Gastrocnemius medialis (tissue), 4 donors: Measurements from ENCODE around the gene HP. TPM values are rescaled to one million over a fixed set of nuclear protein-coding genes. Genes with fewer than 3 reads are reported as not detected.
"Not testable (repeated sequence)": the region's sequence is repeated elsewhere in the genome, so short reads cannot be mapped to it uniquely, and the experiment has no call there.

Source experiments
- ATAC-seq, 2 donors: fragments of 150-250 bp; one replicate each; pipeline ENCODE4 v1.9.1; 2016
- DNase-seq, 2 donors: peaks; one replicate each; pipeline ENCODE4 v3.0.0-alpha.2; 2019
- H3K27ac ChIP-seq, 4 donors: fragments of 200-600 bp; sonication (generic); 1 replicate in 1 of 4; 2 replicates in 3 of 4; pipeline ENCODE4 v1.5.1; 2016 to 2018; ENCODE audit warnings: mild to moderate bottlenecking in 2 of 4, moderate library complexity in 1 of 4
- H3K27me3 ChIP-seq, 3 donors: fragments of 200-600 bp; sonication (generic) in 2 of 3; 1 replicate in 1 of 3; 2 replicates in 2 of 3; pipeline versions ENCODE4 v1.5.1 to v1.6.0; 2016 to 2019; ENCODE audit warnings: mild to moderate bottlenecking in 1 of 3, moderate library complexity in 1 of 3
- H3K36me3 ChIP-seq, 2 donors: fragments of 200-600 bp; sonication (generic) in 1 of 2; one replicate each; pipeline ENCODE4 v1.5.1; 2017 to 2018
- H3K4me1 ChIP-seq, 2 donors: fragments of 200-600 bp; sonication (generic) in 1 of 2; one replicate each; pipeline ENCODE4 v1.5.1; 2016 to 2017; ENCODE audit warnings: mild to moderate bottlenecking in 2 of 2
- H3K4me3 ChIP-seq, 4 donors: fragments of 200-600 bp; sonication (generic) in 3 of 4; 1 replicate in 1 of 4; 2 replicates in 3 of 4; pipeline ENCODE4 v1.5.1; 2016 to 2019; ENCODE audit warnings: mild to moderate bottlenecking in 2 of 4
- H3K9me3 ChIP-seq, 3 donors: fragments of 200-600 bp; sonication (generic) in 2 of 3; 1 replicate in 1 of 3; 2 replicates in 2 of 3; pipeline ENCODE4 v1.5.1; 2016 to 2019
- POLR2A ChIP-seq, 2 donors: fragments of 450-650 bp; IDR thresholded peaks; one replicate each; pipeline ENCODE4 v1.6.1; 2017; ENCODE audit warnings: antibody characterized with exemption in 2 of 2, mild to moderate bottlenecking in 2 of 2, moderate library complexity in 2 of 2
- in situ Hi-C, 4 donors: fragments of 200-750 bp; cut with MboI; loops; one replicate each; pipeline versions ENCODE4 v1.15.0 to v1.8.0; 2017; ENCODE audit warnings: low sequenced_read_pairs in 4 of 4
- intact Hi-C: fragments of 100-400 bp; cut with DNase I; formaldehyde crosslinking; loops from one replicate; pipeline ENCODE4 v1.15.1; 2023; ENCODE audit warnings: low total_unique reads
- total RNA-seq, 4 donors: library from RNA; depleted of rRNA; stranded (reverse); fragments of >200 nt; gene quantifications; one replicate each; pipeline versions ENCODE4 v1.1.0 to v1.2.3, GENCODE V29; 2016
- TF ChIP-seq, protein P1 (sequence below), 5 experiments: fragments of 450-650 bp in 3 of 5; fragments of 200-600 bp in 2 of 5; sonication (generic) in 2 of 5; IDR thresholded peaks in 4 of 5; conservative IDR thresholded peaks in 1 of 5; 1 replicate in 4 of 5; 2 replicates in 1 of 5; pipeline ENCODE4 v1.5.1; 2016 to 2019; ENCODE audit warnings: antibody characterized with exemption in 5 of 5, mild to moderate bottlenecking in 3 of 5, moderate library complexity in 3 of 5

The HP gene
- total RNA-seq, 4 donors from 2014 or later, result 1.5 to 206 (median 63.7) TPM; not detected in 1

DNA sequence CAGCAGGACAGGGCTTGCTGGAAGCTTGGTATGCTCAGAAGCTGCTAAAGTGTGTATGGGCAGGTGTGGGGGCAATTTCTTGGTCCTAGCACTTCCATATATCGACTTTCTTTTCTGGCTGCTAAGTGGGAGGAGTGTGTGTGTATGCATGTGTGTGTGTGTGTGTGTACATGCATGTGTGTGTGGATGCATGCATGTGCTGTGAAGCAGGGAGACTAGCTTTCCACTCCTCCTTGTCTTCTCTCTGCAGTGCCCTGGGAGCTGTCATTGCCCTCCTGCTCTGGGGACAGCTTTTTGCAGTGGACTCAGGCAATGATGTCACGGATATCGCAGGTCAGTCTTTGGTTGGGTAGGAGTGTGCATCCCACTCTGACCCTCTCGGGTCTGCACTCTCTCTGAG is 1.6 kb downstream of the HP start:
- TF ChIP-seq, protein P1, sequence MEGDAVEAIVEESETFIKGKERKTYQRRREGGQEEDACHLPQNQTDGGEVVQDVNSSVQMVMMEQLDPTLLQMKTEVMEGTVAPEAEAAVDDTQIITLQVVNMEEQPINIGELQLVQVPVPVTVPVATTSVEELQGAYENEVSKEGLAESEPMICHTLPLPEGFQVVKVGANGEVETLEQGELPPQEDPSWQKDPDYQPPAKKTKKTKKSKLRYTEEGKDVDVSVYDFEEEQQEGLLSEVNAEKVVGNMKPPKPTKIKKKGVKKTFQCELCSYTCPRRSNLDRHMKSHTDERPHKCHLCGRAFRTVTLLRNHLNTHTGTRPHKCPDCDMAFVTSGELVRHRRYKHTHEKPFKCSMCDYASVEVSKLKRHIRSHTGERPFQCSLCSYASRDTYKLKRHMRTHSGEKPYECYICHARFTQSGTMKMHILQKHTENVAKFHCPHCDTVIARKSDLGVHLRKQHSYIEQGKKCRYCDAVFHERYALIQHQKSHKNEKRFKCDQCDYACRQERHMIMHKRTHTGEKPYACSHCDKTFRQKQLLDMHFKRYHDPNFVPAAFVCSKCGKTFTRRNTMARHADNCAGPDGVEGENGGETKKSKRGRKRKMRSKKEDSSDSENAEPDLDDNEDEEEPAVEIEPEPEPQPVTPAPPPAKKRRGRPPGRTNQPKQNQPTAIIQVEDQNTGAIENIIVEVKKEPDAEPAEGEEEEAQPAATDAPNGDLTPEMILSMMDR (IDR thresholded peaks at IDR 0.05 in 4 of 5, conservative IDR thresholded peaks at IDR 0.05 in 1 of 5), result no peak
- no peak for TF ChIP-seq POLR2A (IDR thresholded peaks at IDR 0.05)
- Histone ChIP-seq H3K27me3 (no peaks in the 10 kb centered on the region), H3K9me3 (no peaks in the 10 kb centered on the region), H3K36me3 (no peaks in the 10 kb centered on the region), H3K27ac (no peak overlapping the region), H3K4me3 (no peak overlapping the region), H3K4me1 (peaks cover 4 to 13% of the 10 kb centered on the region in 2 donors)
- ATAC-seq (no peak), DNase-seq (no peak)
- in situ Hi-C loops (no loop called here), intact Hi-C loops (no loop called here)

DNA sequence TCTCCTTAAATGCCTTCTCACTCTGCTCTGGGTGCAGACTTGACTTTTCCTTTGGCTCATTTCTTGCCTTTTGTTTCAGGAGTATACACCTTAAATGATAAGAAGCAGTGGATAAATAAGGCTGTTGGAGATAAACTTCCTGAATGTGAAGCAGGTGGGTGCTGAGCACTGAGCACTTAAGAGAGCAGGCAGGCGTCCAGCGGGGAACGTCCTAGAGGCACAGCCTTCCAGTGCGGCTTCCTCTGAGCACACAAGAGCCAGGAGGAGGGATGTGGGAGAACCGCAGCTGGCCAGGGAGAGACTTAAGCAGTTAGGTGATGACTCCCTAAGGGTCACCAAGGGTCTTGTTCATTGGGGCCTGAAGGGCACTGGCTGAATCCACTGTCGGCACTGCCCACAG is 3.0 kb downstream of the HP start:
- DNase-seq, intact Hi-C loops, H3K9me3 ChIP-seq, H3K36me3 ChIP-seq, H3K4me3 ChIP-seq, in situ Hi-C loops, H3K27ac ChIP-seq, H3K27me3 ChIP-seq, H3K4me1 ChIP-seq, ATAC-seq: not testable (repeated sequence)

DNA sequence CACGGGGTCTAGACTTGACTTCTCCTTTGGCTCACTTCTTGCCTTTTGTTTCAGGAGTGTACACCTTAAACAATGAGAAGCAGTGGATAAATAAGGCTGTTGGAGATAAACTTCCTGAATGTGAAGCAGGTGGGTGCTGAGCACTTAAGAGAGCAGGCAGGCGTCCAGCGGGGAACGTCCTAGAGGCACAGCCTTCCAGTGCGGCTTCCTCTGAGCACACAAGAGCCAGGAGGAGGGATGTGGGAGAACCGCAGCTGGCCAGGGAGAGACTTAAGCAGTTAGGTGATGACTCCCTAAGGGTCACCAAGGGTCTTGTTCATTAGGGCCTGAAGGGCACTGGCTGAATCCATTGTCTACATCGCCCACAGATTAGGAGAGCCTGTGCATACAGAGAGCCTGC is 4.8 kb downstream of the HP start:
- H3K4me3 ChIP-seq, in situ Hi-C loops, H3K27me3 ChIP-seq, DNase-seq, H3K27ac ChIP-seq, ATAC-seq, H3K4me1 ChIP-seq, intact Hi-C loops, H3K36me3 ChIP-seq, H3K9me3 ChIP-seq: not testable (repeated sequence)

DNA sequence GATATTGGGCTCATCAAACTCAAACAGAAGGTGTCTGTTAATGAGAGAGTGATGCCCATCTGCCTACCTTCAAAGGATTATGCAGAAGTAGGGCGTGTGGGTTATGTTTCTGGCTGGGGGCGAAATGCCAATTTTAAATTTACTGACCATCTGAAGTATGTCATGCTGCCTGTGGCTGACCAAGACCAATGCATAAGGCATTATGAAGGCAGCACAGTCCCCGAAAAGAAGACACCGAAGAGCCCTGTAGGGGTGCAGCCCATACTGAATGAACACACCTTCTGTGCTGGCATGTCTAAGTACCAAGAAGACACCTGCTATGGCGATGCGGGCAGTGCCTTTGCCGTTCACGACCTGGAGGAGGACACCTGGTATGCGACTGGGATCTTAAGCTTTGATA is 6.1 kb downstream of the HP start:
- no peak overlapping the region for H3K4me3 ChIP-seq
- H3K4me1 ChIP-seq, result no peaks in the 10 kb centered on the region
- DNase-seq, result no peak
- H3K27me3 ChIP-seq, result no peaks in the 10 kb centered on the region
- no peak for ATAC-seq
- TF ChIP-seq, protein P1 (IDR thresholded peaks at IDR 0.05 in 4 of 5, conservative IDR thresholded peaks at IDR 0.05 in 1 of 5), result no peak
- no peak for TF ChIP-seq POLR2A (IDR thresholded peaks at IDR 0.05)
- in situ Hi-C loops (no loop called here), intact Hi-C loops (no loop called here)
- H3K27ac ChIP-seq, result no peak overlapping the region
- H3K36me3 ChIP-seq, result no peaks in the 10 kb centered on the region
- H3K9me3 ChIP-seq, result no peaks in the 10 kb centered on the region

DNA sequence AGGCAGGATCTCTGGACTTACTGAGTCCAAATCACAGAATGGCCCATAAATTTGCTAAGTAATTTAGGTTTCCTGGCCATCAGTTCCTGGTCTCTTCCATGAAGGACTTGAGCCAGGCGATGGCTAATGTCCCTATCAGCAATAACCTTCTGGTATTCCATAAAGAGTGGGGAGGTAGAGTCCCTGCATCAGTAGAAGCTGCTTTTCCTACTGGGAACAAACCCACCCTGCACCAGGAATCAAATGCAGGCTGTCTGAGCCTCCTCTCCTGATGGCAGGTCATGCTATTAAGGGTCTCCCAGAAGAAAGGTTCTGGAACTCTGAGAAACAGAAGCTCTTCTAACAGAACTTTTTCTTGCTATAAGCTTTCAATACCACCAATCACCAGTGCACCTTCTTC is 7.3 kb downstream of the HP start:
- Histone ChIP-seq H3K27me3 (no peaks in the 10 kb centered on the region), H3K9me3 (no peaks in the 10 kb centered on the region), H3K27ac (no peak overlapping the region), H3K36me3 (no peaks in the 10 kb centered on the region), H3K4me3 (no peak overlapping the region), H3K4me1 (peaks cover 0 to under 1% of the 10 kb centered on the region in 2 donors)
- intact Hi-C loops (no loop called here), in situ Hi-C loops (no loop called here)
- DNase-seq, result no peak
- ATAC-seq, result no peak
- no peak for TF ChIP-seq POLR2A (IDR thresholded peaks at IDR 0.05)
- TF ChIP-seq, protein P1 (IDR thresholded peaks at IDR 0.05 in 4 of 5, conservative IDR thresholded peaks at IDR 0.05 in 1 of 5), result no peak

DNA sequence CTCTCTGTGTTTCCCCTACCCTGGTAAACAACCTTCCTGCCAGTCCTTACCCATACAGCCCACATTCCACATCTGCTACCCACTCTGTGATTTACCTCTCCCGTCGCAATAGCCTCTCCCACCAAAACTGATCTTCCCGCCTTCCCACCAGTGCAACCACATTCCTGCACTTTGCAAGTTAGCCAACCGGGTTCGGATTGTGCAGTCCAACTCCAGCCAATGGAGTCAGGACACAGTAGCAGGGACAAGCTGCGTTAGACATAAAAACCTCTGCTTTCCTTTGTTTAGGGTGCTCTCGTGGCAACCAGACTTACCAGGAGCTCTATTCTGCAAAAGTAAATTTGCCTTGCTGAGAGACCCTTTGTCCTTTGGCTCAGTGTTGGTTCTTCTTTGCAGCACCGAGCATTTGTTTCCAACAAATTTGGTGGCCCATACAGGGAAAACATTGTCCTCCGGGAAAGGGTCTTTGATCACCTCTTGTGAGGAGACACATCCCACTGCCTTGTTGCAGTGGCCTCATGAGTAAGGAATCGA is 10.1 kb downstream of the HP start:
- no peak overlapping the region for H3K4me3 ChIP-seq
- intact Hi-C loops, result no loop called here

More for the DNA sequence above, 10.1 kb downstream of the HP start:
- no peak overlapping the region for H3K27ac ChIP-seq
- H3K27me3 ChIP-seq, result no peaks in the 10 kb centered on the region
- no peaks in the 10 kb centered on the region for H3K36me3 ChIP-seq
- in situ Hi-C loops, result no loop called here
- DNase-seq (no peak), ATAC-seq (no peak)
- H3K9me3 ChIP-seq, result no peaks in the 10 kb centered on the region
- peaks cover 0 to 5% of the 10 kb centered on the region in 2 donors for H3K4me1 ChIP-seq
- TF ChIP-seq, protein P1 (IDR thresholded peaks at IDR 0.05 in 4 of 5, conservative IDR thresholded peaks at IDR 0.05 in 1 of 5), result no peak
- TF ChIP-seq POLR2A (IDR thresholded peaks at IDR 0.05), result no peak
